B cell (primary cell): ENCODE measurements around the gene PDE4A.

ENCODE experiments used
- CTCF ChIP-seq: fragments of 200-600 bp; IDR thresholded peaks from one replicate; pipeline ENCODE4 v1.8.0; 2022; ENCODE audit warnings: antibody characterized with exemption, mild to moderate bottlenecking
- EZH2 ChIP-seq: IDR thresholded peaks from 2 replicates; pipeline ENCODE4 v1.6.1; 2012; ENCODE audit warnings: borderline replicate concordance, low read depth, mild to moderate bottlenecking, moderate library complexity, low read length; ENCODE audit not compliant: insufficient read depth, poor library complexity, severe bottlenecking

GRCh38 chr19:10418235-10418484 lies 2.2 kb upstream of the PDE4A start:
- TF ChIP-seq CTCF (no peak), EZH2 (no peak)
